ENCODE measurements around the gene SLC6A17.

Gene SLC6A17

GRCh38 chr1:110123224-110123623 lies 27.1 kb upstream of the SLC6A17 start:
- Mint-ChIP-seq H3K27me3 (peaks cover 23 to 43% of the 10 kb centered on the region in 2 donors), H3K9me3 (peaks cover 17 to 18% of the 10 kb centered on the region in 2 donors), H3K4me1 (peaks cover 0 to 3% of the 10 kb centered on the region in 2 donors), H3K27ac (no peak overlapping the region), H3K4me3 (no peak overlapping the region), H3K36me3 (peaks cover 4 to 16% of the 10 kb centered on the region in 2 donors)
- DNase-seq, result no peak
- ATAC-seq (replicated peaks), result no peak

- Mint-ChIP-seq H3K4me3 (no peak overlapping the region), H3K4me1 (peaks cover 0 to 9% of the 10 kb centered on the region in 2 donors), H3K36me3 (peaks cover 6 to 11% of the 10 kb centered on the region in 2 donors), H3K27me3 (peaks cover 43 to 64% of the 10 kb centered on the region in 2 donors), H3K27ac (no peak overlapping the region), H3K9me3 (peaks cover 10 to 13% of the 10 kb centered on the region in 2 donors)
- no peak for DNase-seq
- no peak for ATAC-seq (replicated peaks)
Observed at GRCh38 chr1:110125810-110126209, 24.5 kb upstream of the SLC6A17 start.

GRCh38 chr1:110130113-110130591 lies 20.1 kb upstream of the SLC6A17 start:
- Mint-ChIP-seq H3K36me3 (peaks cover 5 to 11% of the 10 kb centered on the region in 2 donors), H3K4me1 (peaks cover 0 to 12% of the 10 kb centered on the region in 2 donors), H3K4me3 (peak overlapping the region in 1 of 2 donors; percentile 51), H3K27me3 (peaks cover 49 to 57% of the 10 kb centered on the region in 2 donors), H3K9me3 (peaks cover 10% of the 10 kb centered on the region in 2 donors), H3K27ac (no peak overlapping the region)
- DNase-seq, result no peak
- no peak for ATAC-seq (replicated peaks)

- Mint-ChIP-seq H3K4me1 (peaks cover 0 to 12% of the 10 kb centered on the region in 2 donors), H3K9me3 (peaks cover 6 to 8% of the 10 kb centered on the region in 2 donors), H3K4me3 (no peak overlapping the region), H3K27ac (no peak overlapping the region), H3K36me3 (peaks cover 3 to 7% of the 10 kb centered on the region in 2 donors), H3K27me3 (peaks cover 55 to 56% of the 10 kb centered on the region in 2 donors)
- DNase-seq (no peak), ATAC-seq (replicated peaks) (no peak)
Observed at GRCh38 chr1:110130989-110131388, 19.3 kb upstream of the SLC6A17 start.

GRCh38 chr1:110132682-110133081 lies 17.6 kb upstream of the SLC6A17 start:
- H3K27ac Mint-ChIP-seq, result no peak overlapping the region
- DNase-seq, result no peak
- peaks cover 9 to 23% of the 10 kb centered on the region in 2 donors for H3K4me1 Mint-ChIP-seq
- H3K4me3 Mint-ChIP-seq, result no peak overlapping the region
- ATAC-seq (replicated peaks), result no peak
- peaks cover 55 to 62% of the 10 kb centered on the region in 2 donors for H3K27me3 Mint-ChIP-seq
- H3K9me3 Mint-ChIP-seq, result no peaks in the 10 kb centered on the region
- peaks cover 0 to 2% of the 10 kb centered on the region in 2 donors for H3K36me3 Mint-ChIP-seq

GRCh38 chr1:110133436-110133835 lies 16.9 kb upstream of the SLC6A17 start:
- DNase-seq (no peak), ATAC-seq (replicated peaks) (no peak)
- H3K27me3 Mint-ChIP-seq, result peaks cover 59 to 63% of the 10 kb centered on the region in 2 donors
- H3K36me3 Mint-ChIP-seq, result peaks cover 0 to 2% of the 10 kb centered on the region in 2 donors
- H3K27ac Mint-ChIP-seq, result no peak overlapping the region
- peaks cover 11 to 25% of the 10 kb centered on the region in 2 donors for H3K4me1 Mint-ChIP-seq
- no peaks in the 10 kb centered on the region for H3K9me3 Mint-ChIP-seq
- no peak overlapping the region for H3K4me3 Mint-ChIP-seq

GRCh38 chr1:110134050-110134595 lies 16.2 kb upstream of the SLC6A17 start:
- H3K9me3 Mint-ChIP-seq, result no peaks in the 10 kb centered on the region
- peaks cover 0 to 2% of the 10 kb centered on the region in 2 donors for H3K36me3 Mint-ChIP-seq
- no peak overlapping the region for H3K27ac Mint-ChIP-seq
- peaks cover 54 to 59% of the 10 kb centered on the region in 2 donors for H3K27me3 Mint-ChIP-seq
- peaks cover 11 to 25% of the 10 kb centered on the region in 2 donors for H3K4me1 Mint-ChIP-seq
- DNase-seq, result no peak
- ATAC-seq (replicated peaks), result no peak
- no peak overlapping the region for H3K4me3 Mint-ChIP-seq

- ATAC-seq (replicated peaks) (no peak), DNase-seq (no peak)
- no peak overlapping the region for H3K27ac Mint-ChIP-seq
- peaks cover 0 to 2% of the 10 kb centered on the region in 2 donors for H3K36me3 Mint-ChIP-seq
- H3K9me3 Mint-ChIP-seq, result peaks cover 0 to 2% of the 10 kb centered on the region in 2 donors
- H3K27me3 Mint-ChIP-seq, result peaks cover 46 to 55% of the 10 kb centered on the region in 2 donors
- peaks cover 11 to 22% of the 10 kb centered on the region in 2 donors for H3K4me1 Mint-ChIP-seq
- no peak overlapping the region for H3K4me3 Mint-ChIP-seq
Observed at GRCh38 chr1:110135246-110135645, 15.0 kb upstream of the SLC6A17 start.

GRCh38 chr1:110135666-110136065 lies 14.6 kb upstream of the SLC6A17 start:
- peaks cover 44 to 50% of the 10 kb centered on the region in 2 donors for H3K27me3 Mint-ChIP-seq
- peaks cover 0 to 2% of the 10 kb centered on the region in 2 donors for H3K36me3 Mint-ChIP-seq
- H3K4me3 Mint-ChIP-seq, result no peak overlapping the region
- no peak overlapping the region for H3K27ac Mint-ChIP-seq
- H3K4me1 Mint-ChIP-seq, result peaks cover 11 to 18% of the 10 kb centered on the region in 2 donors
- DNase-seq (no peak), ATAC-seq (replicated peaks) (no peak)
- H3K9me3 Mint-ChIP-seq, result peaks cover 0 to 2% of the 10 kb centered on the region in 2 donors

- H3K9me3 Mint-ChIP-seq, result peaks cover 0 to 2% of the 10 kb centered on the region in 2 donors
- ATAC-seq (replicated peaks), result peak; percentile 45 to 57
- H3K4me3 Mint-ChIP-seq, result no peak overlapping the region
- H3K27me3 Mint-ChIP-seq, result peaks cover 45 to 50% of the 10 kb centered on the region in 2 donors
- H3K4me1 Mint-ChIP-seq, result peaks cover 11 to 13% of the 10 kb centered on the region in 2 donors
- H3K36me3 Mint-ChIP-seq, result no peaks in the 10 kb centered on the region
- DNase-seq, result no peak
- no peak overlapping the region for H3K27ac Mint-ChIP-seq
Observed at GRCh38 chr1:110136911-110137310, 13.4 kb upstream of the SLC6A17 start.

- Mint-ChIP-seq H3K4me3 (no peak overlapping the region), H3K27me3 (peaks cover 48 to 52% of the 10 kb centered on the region in 2 donors), H3K36me3 (no peaks in the 10 kb centered on the region), H3K9me3 (peaks cover 0 to 2% of the 10 kb centered on the region in 2 donors), H3K27ac (no peak overlapping the region), H3K4me1 (peaks cover 11 to 13% of the 10 kb centered on the region in 2 donors)
- DNase-seq (no peak), ATAC-seq (replicated peaks) (no peak)
Observed at GRCh38 chr1:110138956-110139355, 11.3 kb upstream of the SLC6A17 start.

GRCh38 chr1:110144366-110144765 lies 5.9 kb upstream of the SLC6A17 start:
- Mint-ChIP-seq H3K27ac (no peak overlapping the region), H3K27me3 (peaks cover 20 to 25% of the 10 kb centered on the region in 2 donors), H3K4me1 (no peaks in the 10 kb centered on the region), H3K4me3 (no peak overlapping the region), H3K9me3 (peaks cover 0 to 2% of the 10 kb centered on the region in 2 donors), H3K36me3 (no peaks in the 10 kb centered on the region)
- DNase-seq (no peak), ATAC-seq (replicated peaks) (peak in 1 of 2 donors; percentile 31)

GRCh38 chr1:110148961-110149360 lies 1.3 kb upstream of the SLC6A17 start:
- H3K27me3 Mint-ChIP-seq, result peaks cover 33 to 39% of the 10 kb centered on the region in 2 donors
- no peak overlapping the region for H3K27ac Mint-ChIP-seq
- H3K36me3 Mint-ChIP-seq, result no peaks in the 10 kb centered on the region
- ATAC-seq (replicated peaks) (no peak), DNase-seq (no peak)
- H3K4me3 Mint-ChIP-seq, result no peak overlapping the region
- H3K9me3 Mint-ChIP-seq, result no peaks in the 10 kb centered on the region
- peaks cover 0 to 2% of the 10 kb centered on the region in 2 donors for H3K4me1 Mint-ChIP-seq

GRCh38 chr1:110151175-110151669 lies 928 bp downstream of the SLC6A17 start:
- H3K4me1 Mint-ChIP-seq, result peaks cover 0 to 2% of the 10 kb centered on the region in 2 donors
- no peak for ATAC-seq (replicated peaks)
- H3K27ac Mint-ChIP-seq, result no peak overlapping the region
- H3K27me3 Mint-ChIP-seq, result peaks cover 52 to 53% of the 10 kb centered on the region in 2 donors
- no peaks in the 10 kb centered on the region for H3K36me3 Mint-ChIP-seq
- peak overlapping the region; percentile 39 to 59 for H3K4me3 Mint-ChIP-seq
- no peaks in the 10 kb centered on the region for H3K9me3 Mint-ChIP-seq
- DNase-seq, result no peak

Measured in stimulated activated naive B cell treated with anti-CD40 and anti-IgM and Interleukin-4, amounts not matched to agents 10 μg/mL and 1 μg/mL and 100 μg/mL, for 72 hours (primary cell).